GM18502 (cell line): ENCODE results near the gene RABGGTB.
"Not testable (repeated sequence)": the region's sequence is repeated elsewhere in the genome, so short reads cannot be mapped to it uniquely, and the experiment has no call there.

Experiments used
- ATAC-seq: cut with Tn5 transposase; IDR thresholded peaks from one replicate; pipeline ENCODE4 v1.9.1; 2021; ENCODE audit warnings: mild to moderate bottlenecking; ENCODE audit not compliant: unreplicated experiment, poor library complexity

Gene RABGGTB

DNA sequence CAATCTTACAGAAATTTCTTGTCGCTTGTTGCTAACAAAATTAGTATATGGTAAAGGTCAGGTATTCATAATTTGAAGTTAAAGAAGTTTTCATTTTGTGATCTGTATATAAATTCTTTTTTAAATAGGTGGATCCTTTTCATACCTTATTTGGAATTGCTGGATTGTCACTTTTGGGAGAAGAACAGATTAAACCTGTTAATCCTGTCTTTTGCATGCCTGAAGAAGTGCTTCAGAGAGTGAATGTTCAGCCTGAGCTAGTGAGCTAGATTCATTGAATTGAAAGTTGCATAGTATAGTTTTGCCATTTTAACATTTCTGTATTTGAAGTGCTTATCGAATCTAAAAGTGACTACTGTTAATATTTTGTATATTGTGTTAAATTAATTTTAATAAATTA is 8.3 kb downstream of the RABGGTB start:
- ATAC-seq = no peak

DNA sequence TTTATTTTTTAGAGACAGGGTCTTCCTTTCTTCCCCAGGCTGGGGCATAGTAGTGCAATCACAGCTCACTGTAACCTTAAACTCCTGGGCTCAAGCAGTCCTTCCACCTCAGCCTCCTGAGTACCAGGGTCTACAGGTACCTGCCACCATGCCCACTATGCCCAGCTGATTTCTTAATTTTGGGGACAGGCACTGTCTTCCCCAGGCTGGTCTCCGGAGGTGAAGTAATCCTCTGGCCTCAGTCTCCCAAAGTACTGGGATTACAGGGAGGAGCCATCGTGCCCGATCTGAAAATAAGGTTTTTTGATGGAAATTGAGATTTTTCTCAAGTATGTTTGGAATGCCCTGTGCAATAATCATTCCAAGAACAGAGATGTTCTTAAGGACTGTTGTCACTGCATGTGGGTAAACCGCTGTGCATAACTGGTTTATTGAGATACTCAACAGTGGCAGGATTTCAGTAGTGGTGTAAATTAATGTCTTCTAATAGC is 9.7 kb downstream of the RABGGTB start:
- ATAC-seq = peak; percentile 10

DNA sequence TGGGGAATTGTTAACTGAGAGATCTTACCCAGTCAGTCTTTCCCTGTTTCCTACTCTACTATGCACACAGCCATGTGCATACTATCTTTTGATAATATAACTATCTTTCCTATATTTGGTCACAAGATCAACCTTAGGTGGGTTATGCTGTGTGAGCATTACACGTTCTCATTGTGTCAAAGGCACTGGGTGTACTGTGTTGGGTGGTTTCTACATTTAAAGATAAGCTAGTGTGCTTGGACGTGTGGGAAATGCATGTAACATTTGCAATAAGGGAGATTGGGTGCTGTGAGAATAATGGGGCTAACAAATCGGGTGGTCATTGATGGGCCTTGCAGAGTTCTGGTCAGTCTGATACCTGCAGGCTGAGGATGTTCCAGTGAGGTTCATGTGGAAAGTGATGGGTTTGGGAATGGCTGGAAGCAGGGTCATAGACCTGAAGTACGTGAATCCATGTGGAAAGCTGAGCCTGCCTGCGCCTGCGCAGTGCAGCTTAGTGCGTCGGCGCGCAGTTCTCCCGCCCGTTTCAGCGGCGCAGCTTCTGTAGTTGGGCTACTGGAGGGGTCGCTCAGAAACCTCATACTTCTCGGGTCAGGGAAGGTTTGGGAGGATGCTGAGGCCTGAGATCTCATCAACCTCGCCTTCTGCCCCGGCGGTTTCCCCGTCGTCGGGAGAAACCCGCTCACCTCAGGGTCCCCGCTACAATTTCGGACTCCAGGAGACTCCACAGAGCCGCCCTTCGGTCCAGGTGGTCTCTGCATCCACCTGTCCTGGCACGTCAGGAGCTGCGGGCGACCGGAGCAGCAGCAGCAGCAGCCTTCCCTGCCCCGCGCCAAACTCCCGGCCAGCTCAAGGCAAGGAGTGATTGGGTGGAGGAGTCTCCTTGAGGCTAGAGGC is 10.6 kb downstream of the RABGGTB start, which contains the start of gene MSH4:
TSS of gene MSH4 (plus strand) at position 507 of the 897 bp plus-strand sequence. CDS start at position 611, 104 bp downstream.
- ATAC-seq = peak; percentile 34

DNA sequence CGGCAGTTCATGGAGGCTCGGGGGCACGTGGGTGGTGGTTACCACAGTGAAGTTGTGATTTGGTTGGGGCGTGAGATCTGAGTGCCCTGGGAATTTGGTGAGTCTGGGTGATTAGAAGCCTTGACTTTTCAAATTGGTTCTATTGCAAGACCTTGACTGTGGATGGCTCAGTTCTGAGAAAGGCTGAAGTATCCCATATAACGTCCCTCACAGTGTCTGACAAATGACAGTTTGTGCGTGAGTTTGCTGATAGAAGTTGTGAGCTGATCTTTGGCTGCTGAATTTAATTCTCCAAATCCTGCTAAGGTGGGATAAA is 11.2 kb downstream of the RABGGTB start:
- peak; percentile 31 for ATAC-seq

DNA sequence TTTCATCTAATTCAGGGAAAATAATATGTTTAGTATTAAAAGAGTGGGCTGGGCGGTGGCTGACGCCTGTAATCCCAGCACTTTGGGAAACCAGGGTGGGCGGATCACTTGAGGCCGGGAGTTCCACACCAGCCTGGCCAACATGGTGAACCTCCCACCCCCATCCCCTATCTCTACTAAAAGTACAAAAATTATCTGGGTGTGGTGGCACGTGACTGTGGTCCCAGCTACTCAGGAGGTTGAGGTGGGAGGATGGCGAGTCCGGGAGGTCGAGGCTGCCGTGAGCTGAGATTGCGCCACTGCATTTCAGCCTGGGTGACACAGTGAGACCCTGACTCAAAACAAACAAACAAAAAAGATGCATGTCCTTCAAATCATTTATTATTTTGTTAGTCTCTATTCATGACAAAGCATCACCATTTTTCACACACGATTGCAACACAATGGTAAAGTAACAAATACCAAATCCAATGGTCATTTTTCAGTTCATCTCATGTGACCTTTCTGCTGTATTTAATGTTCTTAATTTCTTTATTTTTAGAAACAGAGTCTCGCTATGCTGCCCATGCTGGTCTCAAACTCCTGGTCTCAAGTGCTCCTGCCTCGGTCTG is 11.7 kb downstream of the RABGGTB start:
- ATAC-seq = no peak

DNA sequence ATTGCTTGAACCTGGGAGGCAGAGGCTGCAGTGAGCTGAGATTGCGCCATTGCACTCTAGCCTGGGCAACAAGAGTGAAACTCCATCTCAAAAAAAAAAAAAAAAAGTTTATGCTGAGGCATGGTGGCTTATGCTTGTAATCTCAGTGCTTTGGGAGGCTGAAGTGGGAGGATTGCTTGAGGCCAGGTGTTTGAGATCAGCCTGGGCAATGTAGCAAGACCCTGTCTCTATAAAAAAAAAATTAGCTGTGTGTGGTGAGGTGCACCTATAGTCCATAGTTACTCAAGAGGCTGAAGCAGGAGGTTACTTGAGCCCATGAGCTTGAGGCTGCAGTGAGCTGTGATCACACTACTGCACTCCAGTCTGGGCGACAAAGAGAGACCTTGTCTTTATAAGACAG is 15.4 kb downstream of the RABGGTB start:
- not testable (repeated sequence) for ATAC-seq

DNA sequence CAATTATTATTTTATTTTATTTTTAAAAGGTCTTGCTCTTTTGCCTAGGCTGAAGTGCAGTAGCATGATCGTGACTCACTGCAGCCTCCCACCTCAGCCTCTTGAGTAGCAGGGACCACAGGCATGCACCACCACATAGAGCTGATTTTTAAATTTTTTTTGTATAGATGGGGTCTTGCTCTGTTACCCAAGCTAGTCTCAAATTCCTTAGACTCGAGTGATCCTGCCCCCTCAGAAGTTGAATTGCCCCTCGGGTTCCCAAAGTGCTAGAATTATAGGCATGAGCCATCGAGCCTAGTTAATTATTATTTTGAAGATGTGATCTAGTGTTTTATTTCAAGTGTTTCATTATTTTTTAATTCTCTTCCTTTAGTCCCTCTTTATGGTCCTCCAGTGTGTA is 22.9 kb downstream of the RABGGTB start:
- ATAC-seq = no peak

DNA sequence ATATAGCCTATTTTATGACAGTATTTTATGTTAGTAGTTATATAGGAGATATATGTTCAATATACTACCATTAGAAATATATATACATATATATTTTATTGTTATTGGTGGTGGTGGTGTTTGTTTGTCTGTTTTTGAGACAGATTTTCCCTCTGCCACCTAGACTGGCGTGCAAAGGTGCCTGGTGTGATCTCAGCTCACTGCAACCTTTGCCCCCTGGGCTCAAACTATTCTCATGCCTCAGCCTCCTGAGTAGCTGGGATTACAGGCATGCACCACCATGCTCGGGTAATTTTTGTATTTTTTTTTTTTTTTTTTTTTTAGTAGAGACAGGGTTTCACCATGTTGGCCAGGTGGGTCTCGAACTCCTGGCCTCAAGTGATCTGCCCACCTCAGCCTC is 24.1 kb downstream of the RABGGTB start:
- ATAC-seq = not testable (repeated sequence)

DNA sequence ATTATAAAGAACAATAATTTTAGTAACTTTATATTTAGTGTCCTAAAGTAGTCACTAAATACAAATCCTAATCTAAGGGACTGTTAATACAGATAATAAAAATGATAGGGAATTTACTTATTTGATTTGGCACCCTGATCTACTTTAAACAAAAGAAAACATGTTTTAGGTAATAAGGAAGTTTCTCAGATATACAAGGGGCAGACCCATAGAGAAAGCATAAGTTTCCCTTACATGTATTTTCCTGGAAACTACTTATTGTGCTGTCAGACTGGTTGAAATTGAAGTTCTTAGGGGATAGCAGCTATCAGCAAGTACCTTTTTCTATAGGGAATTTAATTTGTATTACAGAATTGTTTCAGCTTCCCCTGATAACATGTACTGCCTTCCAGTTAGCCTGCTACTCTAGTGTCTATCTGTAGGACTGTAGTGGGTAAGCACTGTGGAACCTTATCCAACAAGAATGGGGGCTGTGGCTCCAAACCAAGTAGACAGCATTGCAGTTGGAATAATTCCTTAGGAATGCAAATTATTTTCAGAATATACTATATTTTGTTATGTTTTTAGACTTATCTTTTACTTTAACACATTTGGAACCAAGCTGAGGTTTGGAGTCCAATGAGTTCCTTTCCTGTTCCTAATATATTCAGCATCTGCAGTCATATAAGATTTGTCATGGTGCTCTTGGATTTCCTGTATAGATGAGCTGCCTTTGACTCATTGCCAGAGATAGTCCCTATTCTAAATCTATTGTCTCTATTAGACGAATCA is 25.3 kb downstream of the RABGGTB start:
- ATAC-seq = no peak

DNA sequence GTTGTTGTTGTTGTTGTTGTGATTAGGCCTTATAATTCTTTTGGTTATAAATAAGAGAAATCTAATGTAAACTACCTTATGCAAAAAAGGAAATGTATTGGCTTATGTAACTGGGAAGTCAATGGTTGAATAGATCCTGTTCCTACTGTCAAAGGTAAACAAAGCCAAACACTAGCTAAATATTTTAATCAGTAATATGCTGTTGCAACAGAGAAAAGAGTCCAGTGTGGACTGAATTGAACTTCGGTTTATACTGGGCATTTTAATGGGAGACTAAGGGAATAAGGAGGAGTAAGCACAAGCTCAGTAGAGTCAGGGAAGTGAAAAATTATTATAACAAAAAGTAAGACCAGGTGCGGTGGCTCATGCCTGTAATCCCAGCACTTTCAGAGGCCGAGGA is 26.0 kb downstream of the RABGGTB start:
- ATAC-seq = no peak

DNA sequence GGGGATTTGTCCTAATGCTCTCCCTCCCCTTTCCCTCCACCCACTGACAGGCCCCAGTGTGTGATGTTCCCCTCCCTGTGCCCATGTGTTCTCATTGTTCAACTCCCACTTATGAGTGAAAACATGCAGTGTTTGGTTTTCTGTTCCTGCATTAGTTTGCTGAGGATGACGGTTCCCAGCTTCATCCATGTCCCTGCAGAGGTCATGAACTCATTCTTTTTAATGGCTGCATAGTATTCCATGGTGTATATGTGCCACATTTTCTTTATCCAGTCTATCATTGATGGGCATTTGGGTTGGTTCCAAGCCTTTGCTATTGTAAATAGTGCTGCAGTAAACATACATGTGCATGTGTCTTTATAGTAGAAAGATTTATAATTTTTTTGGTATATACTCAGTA is 37.5 kb downstream of the RABGGTB start:
- ATAC-seq = not testable (repeated sequence)

DNA sequence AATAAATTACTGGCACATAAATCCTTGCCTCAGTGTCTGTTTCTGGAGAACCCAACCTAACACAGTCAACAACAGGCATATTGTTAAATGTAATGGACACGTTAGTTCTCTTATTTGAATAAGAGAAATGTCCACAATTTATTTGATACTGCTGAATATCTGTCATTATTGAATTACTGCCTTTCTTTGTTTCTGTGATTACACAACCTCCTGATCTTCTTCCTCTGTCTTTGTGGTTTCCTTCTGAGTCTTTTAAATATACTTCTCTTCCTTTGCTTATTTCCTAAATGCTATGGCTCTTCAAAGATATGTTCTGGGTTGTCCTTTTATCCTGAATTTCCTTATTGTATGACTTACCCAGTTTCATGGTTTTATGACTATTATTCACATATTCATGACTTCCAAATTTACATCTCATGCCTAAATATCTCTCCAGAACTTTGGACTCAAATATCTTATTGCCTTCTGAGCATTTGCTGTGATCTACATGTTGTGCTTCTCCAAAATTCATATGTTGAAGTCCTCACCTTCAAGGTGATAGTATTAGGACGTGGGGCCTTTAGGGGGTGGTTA is 50.6 kb downstream of the RABGGTB start:
- ATAC-seq = no peak

DNA sequence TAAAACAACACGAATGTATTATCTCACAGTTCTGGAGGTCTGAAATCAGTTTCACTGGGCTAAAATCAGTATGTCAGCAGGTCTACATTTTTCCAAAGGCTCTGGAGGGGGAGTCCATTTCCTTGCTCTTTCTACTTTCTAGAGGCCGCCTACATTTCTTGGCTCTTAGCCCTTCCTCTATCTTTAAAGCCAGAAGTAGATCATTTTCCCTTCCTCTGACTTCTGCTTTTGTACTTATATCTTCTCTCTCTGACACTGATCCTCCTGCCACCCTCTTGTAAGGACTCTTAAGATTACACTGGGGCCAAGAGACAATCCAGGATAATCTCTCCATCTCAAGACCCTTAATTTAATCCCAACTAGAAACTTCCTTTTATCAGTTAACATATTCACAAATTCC is 52.0 kb downstream of the RABGGTB start:
- no peak for ATAC-seq

DNA sequence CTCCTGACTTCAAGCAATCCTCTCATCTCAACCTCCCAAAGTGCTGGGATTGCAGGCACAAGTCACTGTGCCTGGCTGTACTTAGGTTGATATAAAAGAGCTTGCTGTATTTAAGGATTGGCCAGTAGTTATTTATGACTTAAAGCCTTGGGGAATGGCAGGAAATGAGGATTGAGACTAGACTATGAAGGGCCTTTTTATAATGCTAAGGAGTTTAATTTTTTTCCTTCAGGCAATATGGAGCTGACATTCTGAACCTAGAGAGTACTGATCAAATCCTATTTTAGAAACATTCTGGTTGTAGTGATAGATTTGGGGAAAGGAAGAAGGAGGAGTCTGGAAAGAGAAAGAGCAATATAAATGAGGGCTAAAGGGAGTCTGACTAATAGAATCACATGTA is 55.4 kb downstream of the RABGGTB start:
- no peak for ATAC-seq
